Activated CD4-positive, alpha-beta T cell treated with anti-CD3 and anti-CD28 coated beads for 1 hour (primary cell): ENCODE measurements around the gene LCE5A.
"Not testable (repeated sequence)": the region's sequence is repeated elsewhere in the genome, so short reads cannot be mapped to it uniquely, and the experiment has no call there.

ENCODE experiments used
- DNase-seq: peaks from one replicate; pipeline ENCODE4 v3.0.0-alpha.2; 2020

The LCE5A gene

GRCh38 chr1:152510503-152510902 is at the start of gene LCE5A:
Gene LCE5A (plus strand): TSS chr1:152510803. CDS start chr1:152511535, 732 bp downstream.
- no peak for DNase-seq

GRCh38 chr1:152461544-152461943 is 49.1 kb upstream of the LCE5A start:
- peak; percentile 19 for DNase-seq

GRCh38 chr1:152462636-152463035 is 48.0 kb upstream of the LCE5A start:
- DNase-seq: no peak

- no peak for DNase-seq
Measured at GRCh38 chr1:152466217-152466616, 44.4 kb upstream of the LCE5A start.

- no peak for DNase-seq
Measured at GRCh38 chr1:152473887-152474537, 36.6 kb upstream of the LCE5A start.

GRCh38 chr1:152479792-152480595 is 30.6 kb upstream of the LCE5A start:
- DNase-seq: peak; percentile 26

GRCh38 chr1:152481869-152482664 is 28.5 kb upstream of the LCE5A start:
- no peak for DNase-seq

- no peak for DNase-seq
Measured at GRCh38 chr1:152486400-152487006, 24.1 kb upstream of the LCE5A start.

- no peak for DNase-seq
Measured at GRCh38 chr1:152487871-152488270, 22.7 kb upstream of the LCE5A start.

- not testable (repeated sequence) for DNase-seq
Measured at GRCh38 chr1:152491537-152491936, 19.1 kb upstream of the LCE5A start.

- DNase-seq: no peak
Measured at GRCh38 chr1:152495066-152495675, 15.4 kb upstream of the LCE5A start.

- DNase-seq: no peak
Measured at GRCh38 chr1:152497273-152497672, 13.3 kb upstream of the LCE5A start.

- DNase-seq: no peak
Measured at GRCh38 chr1:152501704-152502103, 8.9 kb upstream of the LCE5A start.

- DNase-seq: no peak
Measured at GRCh38 chr1:152502496-152503180, 8.0 kb upstream of the LCE5A start.

GRCh38 chr1:152505083-152505482 is 5.5 kb upstream of the LCE5A start:
- DNase-seq: no peak

GRCh38 chr1:152506899-152507498 is 3.6 kb upstream of the LCE5A start:
- DNase-seq: no peak

- no peak for DNase-seq
Measured at GRCh38 chr1:152511596-152511995, 993 bp downstream of the LCE5A start.

GRCh38 chr1:152513081-152513480 is 2.5 kb downstream of the LCE5A start:
- no peak for DNase-seq

- no peak for DNase-seq
Measured at GRCh38 chr1:152514715-152515433, 4.3 kb downstream of the LCE5A start.

GRCh38 chr1:152515434-152515783 is 4.8 kb downstream of the LCE5A start:
- DNase-seq: no peak

- DNase-seq: no peak
Measured at GRCh38 chr1:152516082-152516481, 5.5 kb downstream of the LCE5A start.
